ENCODE results near the gene TMEM163. TPM values are rescaled to one million over a fixed set of nuclear protein-coding genes. Genes with fewer than 3 reads are reported as not detected.

TMEM163 gene
- total RNA-seq, 1 experiment from 2014 or later, result 0.12 TPM

DNA sequence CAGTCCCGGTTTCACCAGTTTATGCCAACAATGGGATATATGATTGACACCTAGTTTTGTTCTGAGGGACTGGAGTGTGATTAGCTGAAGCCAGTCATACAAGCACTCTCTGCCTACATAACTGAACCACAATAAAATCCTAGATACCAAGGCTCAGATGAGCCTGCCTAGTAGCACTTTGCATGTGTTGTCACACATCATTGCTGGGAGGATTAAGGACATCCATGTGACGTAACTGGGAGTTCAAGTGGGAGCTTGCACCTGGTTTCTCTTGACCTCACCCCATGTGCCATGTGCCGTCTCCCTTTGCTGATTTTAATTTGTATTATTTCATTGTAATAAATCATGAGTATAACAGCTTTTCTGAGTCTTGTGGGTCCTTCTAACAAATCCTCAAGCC, 90.3 kb downstream of the TMEM163 start:
- no peak overlapping the region for H3K9ac ChIP-seq (ENCODE audit: low read length)
- BruUV-seq (replicated peaks), result no TSS peak
- H3K9me3 ChIP-seq (ENCODE audit: control insufficient read depth in 1 of 2, insufficient read depth in 1 of 2, low read depth in 1 of 2, low read length in 2 of 2), result no peaks in the 10 kb centered on the region
- no peaks in the 10 kb centered on the region for H3K27me3 ChIP-seq (ENCODE audit: insufficient read depth, low read length)
- H3K4me3 ChIP-seq (replicated peaks in 1 of 2; ENCODE audit: low read depth in 1 of 2, low read length in 2 of 2), result no peak overlapping the region
- RAD21 ChIA-PET (ENCODE audit: low non-redundant PET in 1 of 2, low total read pairs in 2 of 2, uncharacterized antibody in 2 of 2, unreplicated experiment in 2 of 2), result no interaction called here
- intact Hi-C loops (cut with micrococcal nuclease), result no loop called here
- H3K79me2 ChIP-seq (ENCODE audit: insufficient read depth, low read length), result no peaks in the 10 kb centered on the region
- DNase-seq (ENCODE audit: low read depth, low spot score), result no peak
- H3K27ac ChIP-seq (ENCODE audit: low read depth, low read length), result no peak overlapping the region
- no peaks in the 10 kb centered on the region for H3K36me3 ChIP-seq (ENCODE audit: control insufficient read depth in 1 of 2, insufficient read depth in 2 of 2, low read length in 2 of 2)
- no peak overlapping the region for H2AFZ ChIP-seq (ENCODE audit: low read depth, low read length, poor library complexity, severe bottlenecking)
- CTCF ChIA-PET, result no interaction called here
- H4K20me1 ChIP-seq (ENCODE audit: insufficient read depth), result no peaks in the 10 kb centered on the region
- no peaks in the 10 kb centered on the region for H3K9me2 ChIP-seq (ENCODE audit: insufficient read depth)
- H3K4me1 ChIP-seq (ENCODE audit: control insufficient read depth in 1 of 2, insufficient read depth in 2 of 2, low read length in 2 of 2), result no peaks in the 10 kb centered on the region
- POLR2A ChIA-PET, result no interaction called here
- TF ChIP-seq CBX3 (IDR thresholded peaks at IDR 0.05; ENCODE audit: low read depth), result no peak
- TF ChIP-seq, protein P1, sequence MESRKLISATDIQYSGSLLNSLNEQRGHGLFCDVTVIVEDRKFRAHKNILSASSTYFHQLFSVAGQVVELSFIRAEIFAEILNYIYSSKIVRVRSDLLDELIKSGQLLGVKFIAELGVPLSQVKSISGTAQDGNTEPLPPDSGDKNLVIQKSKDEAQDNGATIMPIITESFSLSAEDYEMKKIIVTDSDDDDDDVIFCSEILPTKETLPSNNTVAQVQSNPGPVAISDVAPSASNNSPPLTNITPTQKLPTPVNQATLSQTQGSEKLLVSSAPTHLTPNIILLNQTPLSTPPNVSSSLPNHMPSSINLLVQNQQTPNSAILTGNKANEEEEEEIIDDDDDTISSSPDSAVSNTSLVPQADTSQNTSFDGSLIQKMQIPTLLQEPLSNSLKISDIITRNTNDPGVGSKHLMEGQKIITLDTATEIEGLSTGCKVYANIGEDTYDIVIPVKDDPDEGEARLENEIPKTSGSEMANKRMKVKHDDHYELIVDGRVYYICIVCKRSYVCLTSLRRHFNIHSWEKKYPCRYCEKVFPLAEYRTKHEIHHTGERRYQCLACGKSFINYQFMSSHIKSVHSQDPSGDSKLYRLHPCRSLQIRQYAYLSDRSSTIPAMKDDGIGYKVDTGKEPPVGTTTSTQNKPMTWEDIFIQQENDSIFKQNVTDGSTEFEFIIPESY (IDR thresholded peaks at IDR 0.05; ENCODE audit: extremely low read depth, insufficient replicate concordance, low read length), result no peak
- no peak for TF ChIP-seq EZH2phosphoT487 (IDR thresholded peaks at IDR 0.05; ENCODE audit: borderline replicate concordance)
- no peak for TF ChIP-seq EZH2 (IDR thresholded peaks at IDR 0.05)
- no peak for TF ChIP-seq ELF1 (IDR thresholded peaks at IDR 0.05; ENCODE audit: borderline replicate concordance, low read depth)
- no peak for TF ChIP-seq POLR2AphosphoS5 (IDR thresholded peaks at IDR 0.05; ENCODE audit: low read depth, low read length)
- no peak for TF ChIP-seq SP1 (IDR thresholded peaks at IDR 0.05; ENCODE audit: low read depth)
- TF ChIP-seq RAD21 (IDR thresholded peaks at IDR 0.05; ENCODE audit: low read depth), result no peak
- TF ChIP-seq, protein P2, sequence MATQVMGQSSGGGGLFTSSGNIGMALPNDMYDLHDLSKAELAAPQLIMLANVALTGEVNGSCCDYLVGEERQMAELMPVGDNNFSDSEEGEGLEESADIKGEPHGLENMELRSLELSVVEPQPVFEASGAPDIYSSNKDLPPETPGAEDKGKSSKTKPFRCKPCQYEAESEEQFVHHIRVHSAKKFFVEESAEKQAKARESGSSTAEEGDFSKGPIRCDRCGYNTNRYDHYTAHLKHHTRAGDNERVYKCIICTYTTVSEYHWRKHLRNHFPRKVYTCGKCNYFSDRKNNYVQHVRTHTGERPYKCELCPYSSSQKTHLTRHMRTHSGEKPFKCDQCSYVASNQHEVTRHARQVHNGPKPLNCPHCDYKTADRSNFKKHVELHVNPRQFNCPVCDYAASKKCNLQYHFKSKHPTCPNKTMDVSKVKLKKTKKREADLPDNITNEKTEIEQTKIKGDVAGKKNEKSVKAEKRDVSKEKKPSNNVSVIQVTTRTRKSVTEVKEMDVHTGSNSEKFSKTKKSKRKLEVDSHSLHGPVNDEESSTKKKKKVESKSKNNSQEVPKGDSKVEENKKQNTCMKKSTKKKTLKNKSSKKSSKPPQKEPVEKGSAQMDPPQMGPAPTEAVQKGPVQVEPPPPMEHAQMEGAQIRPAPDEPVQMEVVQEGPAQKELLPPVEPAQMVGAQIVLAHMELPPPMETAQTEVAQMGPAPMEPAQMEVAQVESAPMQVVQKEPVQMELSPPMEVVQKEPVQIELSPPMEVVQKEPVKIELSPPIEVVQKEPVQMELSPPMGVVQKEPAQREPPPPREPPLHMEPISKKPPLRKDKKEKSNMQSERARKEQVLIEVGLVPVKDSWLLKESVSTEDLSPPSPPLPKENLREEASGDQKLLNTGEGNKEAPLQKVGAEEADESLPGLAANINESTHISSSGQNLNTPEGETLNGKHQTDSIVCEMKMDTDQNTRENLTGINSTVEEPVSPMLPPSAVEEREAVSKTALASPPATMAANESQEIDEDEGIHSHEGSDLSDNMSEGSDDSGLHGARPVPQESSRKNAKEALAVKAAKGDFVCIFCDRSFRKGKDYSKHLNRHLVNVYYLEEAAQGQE (IDR thresholded peaks at IDR 0.05; ENCODE audit: low read depth), result no peak
- no peak for TF ChIP-seq EGR1 (IDR thresholded peaks at IDR 0.05; ENCODE audit: low read depth)
- no peak for TF ChIP-seq ZFX (IDR thresholded peaks at IDR 0.05)
- no peak for TF ChIP-seq CEBPB (IDR thresholded peaks at IDR 0.05; ENCODE audit: low read depth)
- TF ChIP-seq TCF7L2 (IDR thresholded peaks at IDR 0.05; ENCODE audit: borderline replicate concordance, extremely low read depth, insufficient read depth, insufficient read length), result no peak
- TF ChIP-seq JUND (IDR thresholded peaks at IDR 0.05), result no peak
- no peak for TF ChIP-seq YY1 (IDR thresholded peaks at IDR 0.05; ENCODE audit: extremely low read depth, insufficient replicate concordance, low read depth, low read length)
- TF ChIP-seq SRF (IDR thresholded peaks at IDR 0.05; ENCODE audit: low read depth), result no peak
- no peak for TF ChIP-seq POLR2A (IDR thresholded peaks at IDR 0.05; ENCODE audit: borderline replicate concordance, extremely low read depth, insufficient read depth, insufficient read length)
- TF ChIP-seq, protein P3, sequence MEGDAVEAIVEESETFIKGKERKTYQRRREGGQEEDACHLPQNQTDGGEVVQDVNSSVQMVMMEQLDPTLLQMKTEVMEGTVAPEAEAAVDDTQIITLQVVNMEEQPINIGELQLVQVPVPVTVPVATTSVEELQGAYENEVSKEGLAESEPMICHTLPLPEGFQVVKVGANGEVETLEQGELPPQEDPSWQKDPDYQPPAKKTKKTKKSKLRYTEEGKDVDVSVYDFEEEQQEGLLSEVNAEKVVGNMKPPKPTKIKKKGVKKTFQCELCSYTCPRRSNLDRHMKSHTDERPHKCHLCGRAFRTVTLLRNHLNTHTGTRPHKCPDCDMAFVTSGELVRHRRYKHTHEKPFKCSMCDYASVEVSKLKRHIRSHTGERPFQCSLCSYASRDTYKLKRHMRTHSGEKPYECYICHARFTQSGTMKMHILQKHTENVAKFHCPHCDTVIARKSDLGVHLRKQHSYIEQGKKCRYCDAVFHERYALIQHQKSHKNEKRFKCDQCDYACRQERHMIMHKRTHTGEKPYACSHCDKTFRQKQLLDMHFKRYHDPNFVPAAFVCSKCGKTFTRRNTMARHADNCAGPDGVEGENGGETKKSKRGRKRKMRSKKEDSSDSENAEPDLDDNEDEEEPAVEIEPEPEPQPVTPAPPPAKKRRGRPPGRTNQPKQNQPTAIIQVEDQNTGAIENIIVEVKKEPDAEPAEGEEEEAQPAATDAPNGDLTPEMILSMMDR (IDR thresholded peaks at IDR 0.05 in 2 of 3, conservative IDR thresholded peaks at IDR 0.05 in 1 of 3; ENCODE audit: borderline replicate concordance in 1 of 3, insufficient read depth in 1 of 3, low read depth in 2 of 3, low read length in 2 of 3), result no peak
- no peak overlapping the region for H3K4me2 ChIP-seq (ENCODE audit: low read length)
- no peak for ATAC-seq

Data from HCT116 (cell line).